ENCODE results near the gene SERPINB5. TPM values are rescaled to one million over a fixed set of nuclear protein-coding genes. Genes with fewer than 3 reads are reported as not detected.
"Not testable (repeated sequence)": the region's sequence is repeated elsewhere in the genome, so short reads cannot be mapped to it uniquely, and the experiment has no call there.

The SERPINB5 gene
- total RNA-seq, 3 donors from 2014 or later (not counting 1 experiment from before 2014, with no cell fraction given): not detected

DNA sequence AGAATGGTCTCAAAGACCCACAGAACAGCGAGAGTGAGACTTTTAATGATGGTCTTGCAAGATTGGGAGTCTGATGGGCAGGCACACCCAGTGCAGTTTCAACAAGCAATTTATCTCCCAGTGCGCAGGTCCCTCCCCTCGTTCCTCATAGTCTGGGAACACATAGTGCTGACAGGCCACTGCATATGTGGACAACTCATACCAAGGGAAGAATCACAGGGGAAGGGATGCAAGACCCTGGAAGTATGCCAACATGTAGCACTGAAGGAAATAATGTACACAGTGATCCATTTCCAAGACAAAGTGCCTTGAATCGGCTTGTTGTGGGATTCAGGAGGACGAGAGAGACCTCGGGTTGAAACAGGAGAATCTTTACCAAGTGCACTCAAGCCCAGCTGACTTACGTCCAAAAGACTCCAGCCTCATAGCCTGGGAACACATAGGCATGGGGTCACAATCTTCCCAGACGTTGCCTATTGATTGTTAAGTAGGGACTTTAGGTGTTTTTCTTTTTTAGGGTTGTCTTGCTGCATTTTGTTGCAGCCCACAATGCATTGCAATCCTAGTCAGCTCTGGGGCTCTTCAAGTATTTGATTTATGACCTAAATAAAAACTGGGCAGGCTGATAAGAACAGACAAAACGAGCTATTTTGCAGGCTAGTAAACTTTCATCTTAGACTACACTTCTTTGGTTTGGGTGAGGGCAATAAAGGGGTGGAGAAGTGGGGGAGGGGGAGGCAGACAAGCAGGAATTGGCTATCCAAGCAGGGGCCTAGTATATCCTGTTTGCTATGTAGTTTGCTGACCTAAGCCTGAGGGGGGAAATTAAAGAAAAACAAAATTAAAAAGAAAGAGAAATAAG, 24.7 kb upstream of the SERPINB5 start:
- DNase-seq (no peak), ATAC-seq (no peak)
- intact Hi-C loops (cut with micrococcal nuclease): no loop called here
- no peaks in the 10 kb centered on the region for H3K9me3 Mint-ChIP-seq
- no peak overlapping the region for H3K4me3 Mint-ChIP-seq
- no peaks in the 10 kb centered on the region for H3K36me3 Mint-ChIP-seq
- H3K27me3 Mint-ChIP-seq (ENCODE audit: low read depth in 2 of 2): no peaks in the 10 kb centered on the region
- H3K4me1 ChIP-seq (ENCODE audit: control insufficient read depth, insufficient read depth, low read length): no peaks in the 10 kb centered on the region
- no peak overlapping the region for H3K4me3 ChIP-seq (ENCODE audit: low read length)
- H3K27ac ChIP-seq (ENCODE audit: low read length): no peak overlapping the region
- H3K9me3 ChIP-seq (ENCODE audit: control insufficient read depth, insufficient read depth, low read length): no peaks in the 10 kb centered on the region
- 82% methylated on average over 8 of the region's 9 CpGs for WGBS (ENCODE audit: insufficient coverage)
- H3K27ac Mint-ChIP-seq: no peak overlapping the region
- no peaks in the 10 kb centered on the region for H3K36me3 ChIP-seq (ENCODE audit: control insufficient read depth, insufficient read depth, low read length)
- TF ChIP-seq, protein P1, sequence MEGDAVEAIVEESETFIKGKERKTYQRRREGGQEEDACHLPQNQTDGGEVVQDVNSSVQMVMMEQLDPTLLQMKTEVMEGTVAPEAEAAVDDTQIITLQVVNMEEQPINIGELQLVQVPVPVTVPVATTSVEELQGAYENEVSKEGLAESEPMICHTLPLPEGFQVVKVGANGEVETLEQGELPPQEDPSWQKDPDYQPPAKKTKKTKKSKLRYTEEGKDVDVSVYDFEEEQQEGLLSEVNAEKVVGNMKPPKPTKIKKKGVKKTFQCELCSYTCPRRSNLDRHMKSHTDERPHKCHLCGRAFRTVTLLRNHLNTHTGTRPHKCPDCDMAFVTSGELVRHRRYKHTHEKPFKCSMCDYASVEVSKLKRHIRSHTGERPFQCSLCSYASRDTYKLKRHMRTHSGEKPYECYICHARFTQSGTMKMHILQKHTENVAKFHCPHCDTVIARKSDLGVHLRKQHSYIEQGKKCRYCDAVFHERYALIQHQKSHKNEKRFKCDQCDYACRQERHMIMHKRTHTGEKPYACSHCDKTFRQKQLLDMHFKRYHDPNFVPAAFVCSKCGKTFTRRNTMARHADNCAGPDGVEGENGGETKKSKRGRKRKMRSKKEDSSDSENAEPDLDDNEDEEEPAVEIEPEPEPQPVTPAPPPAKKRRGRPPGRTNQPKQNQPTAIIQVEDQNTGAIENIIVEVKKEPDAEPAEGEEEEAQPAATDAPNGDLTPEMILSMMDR (IDR thresholded peaks at IDR 0.05): no peak
- H3K4me1 Mint-ChIP-seq: no peaks in the 10 kb centered on the region
- no peaks in the 10 kb centered on the region for H3K27me3 ChIP-seq (ENCODE audit: control insufficient read depth, insufficient read depth, low read length)

DNA sequence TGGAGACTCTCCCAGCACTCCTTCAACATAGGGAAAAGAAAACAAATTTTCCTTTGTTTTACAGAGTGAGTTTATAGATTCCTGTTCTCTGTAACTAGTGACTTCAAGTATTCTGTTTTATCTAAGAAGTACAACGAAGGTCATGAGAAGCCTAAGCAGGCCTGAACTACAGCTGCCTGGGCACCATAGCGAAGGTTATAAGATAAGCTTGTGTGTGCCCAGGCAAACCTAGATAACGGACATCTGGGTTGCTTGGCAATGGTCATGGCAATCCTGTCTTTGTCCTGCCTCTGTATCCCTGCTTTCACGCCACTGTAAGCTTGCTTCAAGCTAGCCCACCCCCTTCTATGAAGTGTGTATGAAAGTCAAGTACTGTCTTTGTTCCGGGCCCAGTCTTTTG, 24.0 kb upstream of the SERPINB5 start:
- H3K4me1 ChIP-seq (ENCODE audit: control insufficient read depth, insufficient read depth, low read length); H3K36me3 ChIP-seq (ENCODE audit: control insufficient read depth, insufficient read depth, low read length); H3K4me3 ChIP-seq (ENCODE audit: low read length); H3K27ac ChIP-seq (ENCODE audit: low read length); H3K27ac Mint-ChIP-seq; H3K27me3 ChIP-seq (ENCODE audit: control insufficient read depth, insufficient read depth, low read length); DNase-seq; H3K9me3 Mint-ChIP-seq; H3K4me3 Mint-ChIP-seq; H3K36me3 Mint-ChIP-seq; intact Hi-C loops (cut with micrococcal nuclease); H3K27me3 Mint-ChIP-seq (ENCODE audit: low read depth in 2 of 2); H3K4me1 Mint-ChIP-seq; ATAC-seq; H3K9me3 ChIP-seq (ENCODE audit: control insufficient read depth, insufficient read depth, low read length): not testable (repeated sequence)
- WGBS (ENCODE audit: insufficient coverage): 91% methylated on average over 5 of the region's 5 CpGs

DNA sequence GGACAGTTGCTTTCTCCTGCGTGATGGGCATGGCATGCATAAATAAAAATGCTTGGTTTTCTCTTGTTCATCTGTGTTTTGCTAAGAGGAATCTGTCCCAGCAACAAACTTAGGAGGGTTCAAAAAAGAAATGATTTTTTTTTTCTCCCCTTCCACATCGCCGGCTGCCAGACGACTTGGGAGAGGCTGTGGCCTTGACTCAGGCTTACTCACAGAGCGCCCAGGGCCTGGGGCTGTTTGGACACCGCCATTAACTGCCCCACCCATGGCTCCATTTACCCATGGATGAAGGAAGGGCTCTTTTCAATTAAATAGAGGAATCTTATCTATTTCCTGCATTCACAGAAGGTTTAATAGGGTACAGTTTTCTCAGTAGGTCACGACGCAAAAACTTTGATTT, 22.3 kb upstream of the SERPINB5 start:
- no peaks in the 10 kb centered on the region for H3K36me3 Mint-ChIP-seq
- no peaks in the 10 kb centered on the region for H3K9me3 ChIP-seq (ENCODE audit: control insufficient read depth, insufficient read depth, low read length)
- no peak overlapping the region for H3K27ac ChIP-seq (ENCODE audit: low read length)
- TF ChIP-seq, protein P1 (IDR thresholded peaks at IDR 0.05): no peak
- H3K27me3 Mint-ChIP-seq (ENCODE audit: low read depth in 2 of 2): no peaks in the 10 kb centered on the region
- H3K27ac Mint-ChIP-seq: no peak overlapping the region
- DNase-seq: no peak
- no peaks in the 10 kb centered on the region for H3K36me3 ChIP-seq (ENCODE audit: control insufficient read depth, insufficient read depth, low read length)
- intact Hi-C loops (cut with micrococcal nuclease): no loop called here
- 93% methylated on average over 7 of the region's 8 CpGs for WGBS (ENCODE audit: insufficient coverage)
- no peak for ATAC-seq
- H3K4me3 Mint-ChIP-seq: no peak overlapping the region
- H3K4me3 ChIP-seq (ENCODE audit: low read length): no peak overlapping the region
- no peaks in the 10 kb centered on the region for H3K9me3 Mint-ChIP-seq
- no peaks in the 10 kb centered on the region for H3K4me1 Mint-ChIP-seq
- no peaks in the 10 kb centered on the region for H3K27me3 ChIP-seq (ENCODE audit: control insufficient read depth, insufficient read depth, low read length)
- H3K4me1 ChIP-seq (ENCODE audit: control insufficient read depth, insufficient read depth, low read length): no peaks in the 10 kb centered on the region

DNA sequence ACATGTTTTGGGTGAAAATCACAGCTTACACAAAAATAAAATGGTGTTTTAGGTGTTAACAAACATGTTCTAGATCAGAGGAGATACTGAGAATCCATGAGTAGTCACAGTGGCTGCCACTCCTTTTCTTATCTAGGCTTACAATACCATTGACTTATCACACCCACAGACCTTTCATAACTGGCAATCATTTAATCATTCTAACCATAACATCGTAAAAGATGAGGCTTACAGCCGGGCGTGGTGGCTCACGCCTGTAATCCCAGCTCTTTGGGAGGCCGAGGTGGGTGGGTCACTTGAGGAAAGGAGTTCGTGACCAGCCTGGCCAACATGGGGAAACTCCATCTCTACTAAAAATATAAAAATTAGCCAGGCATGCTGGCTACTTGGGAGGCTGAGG, 18.8 kb upstream of the SERPINB5 start:
- no peak overlapping the region for H3K4me3 Mint-ChIP-seq
- no peak for ATAC-seq
- H3K27me3 ChIP-seq (ENCODE audit: control insufficient read depth, insufficient read depth, low read length): no peaks in the 10 kb centered on the region
- H3K36me3 ChIP-seq (ENCODE audit: control insufficient read depth, insufficient read depth, low read length): no peaks in the 10 kb centered on the region
- H3K9me3 ChIP-seq (ENCODE audit: control insufficient read depth, insufficient read depth, low read length): no peaks in the 10 kb centered on the region
- TF ChIP-seq, protein P1 (IDR thresholded peaks at IDR 0.05): no peak
- WGBS (ENCODE audit: insufficient coverage): 85% methylated on average over 5 of the region's 6 CpGs
- peaks cover 3 to 17% of the 10 kb centered on the region in 2 donors for H3K27me3 Mint-ChIP-seq (ENCODE audit: low read depth in 2 of 2)
- no peaks in the 10 kb centered on the region for H3K36me3 Mint-ChIP-seq
- H3K9me3 Mint-ChIP-seq: no peaks in the 10 kb centered on the region
- no peak overlapping the region for H3K27ac Mint-ChIP-seq
- no peaks in the 10 kb centered on the region for H3K4me1 ChIP-seq (ENCODE audit: control insufficient read depth, insufficient read depth, low read length)
- no peak for DNase-seq
- H3K4me1 Mint-ChIP-seq: no peaks in the 10 kb centered on the region
- no peak overlapping the region for H3K4me3 ChIP-seq (ENCODE audit: low read length)
- intact Hi-C loops (cut with micrococcal nuclease): no loop called here
- H3K27ac ChIP-seq (ENCODE audit: low read length): no peak overlapping the region

Measured in natural killer cell (primary cell).